Hepatocyte (in vitro differentiated cells): ENCODE results near the gene KLHL3.

Experiments
- EZH2 ChIP-seq: fragments of 200-600 bp; sonication (generic); IDR thresholded peaks from 2 replicates; pipeline ENCODE4 v1.6.1; 2016; ENCODE audit warnings: antibody characterized with exemption, mild to moderate bottlenecking, borderline replicate concordance
- EZH2phosphoT487 ChIP-seq: fragments of 200-600 bp; sonication (generic); IDR thresholded peaks from one replicate; pipeline ENCODE4 v1.6.1; 2018; ENCODE audit warnings: antibody characterized with exemption, mild to moderate bottlenecking, low read depth, moderate library complexity; ENCODE audit not compliant: unreplicated experiment, severe bottlenecking
- TF ChIP-seq, protein P1 (sequence below): fragments of 200-600 bp; sonication (generic); IDR thresholded peaks from 2 replicates; pipeline ENCODE4 v1.5.1; 2016; ENCODE audit warnings: antibody characterized with exemption, mild to moderate bottlenecking; ENCODE audit not compliant: poor library complexity

DNA sequence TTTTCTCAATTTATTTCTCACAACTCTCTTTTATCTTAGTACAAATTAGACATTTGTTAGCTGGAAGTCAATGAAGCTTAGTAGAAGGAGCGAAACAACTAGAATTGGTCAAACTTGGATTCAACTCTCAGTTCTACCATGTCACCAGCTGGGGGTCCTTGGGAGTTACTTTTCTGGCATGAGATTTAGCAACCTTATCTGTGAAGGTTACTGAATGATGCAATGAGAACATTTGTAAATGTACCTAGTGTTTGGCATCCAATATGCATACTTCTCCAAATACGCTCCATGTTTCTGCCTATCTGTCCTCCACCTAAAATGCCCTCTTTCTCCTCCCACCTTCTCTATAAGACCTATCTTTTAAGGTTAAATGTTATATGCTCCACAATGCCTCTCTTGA lies 12.0 kb upstream of the KLHL3 start:
- TF ChIP-seq, protein P1, sequence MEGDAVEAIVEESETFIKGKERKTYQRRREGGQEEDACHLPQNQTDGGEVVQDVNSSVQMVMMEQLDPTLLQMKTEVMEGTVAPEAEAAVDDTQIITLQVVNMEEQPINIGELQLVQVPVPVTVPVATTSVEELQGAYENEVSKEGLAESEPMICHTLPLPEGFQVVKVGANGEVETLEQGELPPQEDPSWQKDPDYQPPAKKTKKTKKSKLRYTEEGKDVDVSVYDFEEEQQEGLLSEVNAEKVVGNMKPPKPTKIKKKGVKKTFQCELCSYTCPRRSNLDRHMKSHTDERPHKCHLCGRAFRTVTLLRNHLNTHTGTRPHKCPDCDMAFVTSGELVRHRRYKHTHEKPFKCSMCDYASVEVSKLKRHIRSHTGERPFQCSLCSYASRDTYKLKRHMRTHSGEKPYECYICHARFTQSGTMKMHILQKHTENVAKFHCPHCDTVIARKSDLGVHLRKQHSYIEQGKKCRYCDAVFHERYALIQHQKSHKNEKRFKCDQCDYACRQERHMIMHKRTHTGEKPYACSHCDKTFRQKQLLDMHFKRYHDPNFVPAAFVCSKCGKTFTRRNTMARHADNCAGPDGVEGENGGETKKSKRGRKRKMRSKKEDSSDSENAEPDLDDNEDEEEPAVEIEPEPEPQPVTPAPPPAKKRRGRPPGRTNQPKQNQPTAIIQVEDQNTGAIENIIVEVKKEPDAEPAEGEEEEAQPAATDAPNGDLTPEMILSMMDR = no peak
- TF ChIP-seq EZH2 = no peak
- no peak for TF ChIP-seq EZH2phosphoT487
